IMR-90 (cell line): ENCODE data around the gene PRPF6.

Source experiments
- BHLHE40 ChIP-seq: fragments of 150-350 bp; IDR thresholded peaks from 2 replicates; pipeline ENCODE4 v1.6.1; 2016; ENCODE audit warnings: mild to moderate bottlenecking, low read depth, low read length
- CEBPB ChIP-seq: IDR thresholded peaks from 2 replicates; pipeline ENCODE4 v1.6.1; 2012; ENCODE audit warnings: low read depth, low read length, improper control_type of control experiment
- FOS ChIP-seq: fragments of 150-350 bp; IDR thresholded peaks from 2 replicates; pipeline ENCODE4 v1.6.1; 2016; ENCODE audit warnings: low read depth, low read length
- MAFK ChIP-seq: IDR thresholded peaks from 2 replicates; pipeline ENCODE4 v1.6.1; 2012; ENCODE audit warnings: low read depth, low read length, improper control_type of control experiment
- MAZ ChIP-seq: IDR thresholded peaks from 2 replicates; pipeline ENCODE4 v1.6.1; 2012; ENCODE audit warnings: low read depth, mild to moderate bottlenecking, low read length, improper control_type of control experiment, moderate library complexity, borderline replicate concordance
- MXI1 ChIP-seq: IDR thresholded peaks from 2 replicates; pipeline ENCODE4 v1.6.1; 2012; ENCODE audit warnings: low read depth, mild to moderate bottlenecking, low read length, moderate library complexity, borderline replicate concordance
- NFE2L2 ChIP-seq: fragments of 150-350 bp; IDR thresholded peaks from 2 replicates; pipeline ENCODE4 v1.6.1; 2016; ENCODE audit warnings: low read depth, mild to moderate bottlenecking, low read length
- POLR2A ChIP-seq: IDR thresholded peaks from 2 replicates; pipeline ENCODE4 v1.6.1; 2012; ENCODE audit warnings: mild to moderate bottlenecking, low read depth, low read length
- RAD21 ChIP-seq: IDR thresholded peaks from 2 replicates; pipeline ENCODE4 v1.6.1; 2012; ENCODE audit warnings: low read length, improper control_type of control experiment
- RCOR1 ChIP-seq: IDR thresholded peaks from 2 replicates; pipeline ENCODE4 v1.6.1; 2012; ENCODE audit warnings: mild to moderate bottlenecking, low read length, improper control_type of control experiment; ENCODE audit not compliant: insufficient replicate concordance
- SMC3 ChIP-seq: fragments of 150-350 bp; IDR thresholded peaks from 2 replicates; pipeline ENCODE4 v1.6.1; 2016; ENCODE audit warnings: low read depth, mild to moderate bottlenecking, antibody characterized with exemption, low read length, moderate library complexity
- USF2 ChIP-seq: fragments of 150-350 bp; IDR thresholded peaks from 2 replicates; pipeline ENCODE4 v1.6.1; 2017; ENCODE audit warnings: mild to moderate bottlenecking, antibody characterized with exemption, low read length, low read depth
- TF ChIP-seq, protein P1 (sequence below): conservative IDR thresholded peaks from 2 replicates; pipeline ENCODE4 v1.5.1; 2012; ENCODE audit warnings: mild to moderate bottlenecking, low read depth, low read length, improper control_type of control experiment
- TF ChIP-seq, protein P2 (sequence below): fragments of 150-350 bp; IDR thresholded peaks from 2 replicates; pipeline ENCODE4 v1.6.1; 2016; ENCODE audit warnings: low read depth, mild to moderate bottlenecking, low read length, moderate library complexity, borderline replicate concordance

DNA sequence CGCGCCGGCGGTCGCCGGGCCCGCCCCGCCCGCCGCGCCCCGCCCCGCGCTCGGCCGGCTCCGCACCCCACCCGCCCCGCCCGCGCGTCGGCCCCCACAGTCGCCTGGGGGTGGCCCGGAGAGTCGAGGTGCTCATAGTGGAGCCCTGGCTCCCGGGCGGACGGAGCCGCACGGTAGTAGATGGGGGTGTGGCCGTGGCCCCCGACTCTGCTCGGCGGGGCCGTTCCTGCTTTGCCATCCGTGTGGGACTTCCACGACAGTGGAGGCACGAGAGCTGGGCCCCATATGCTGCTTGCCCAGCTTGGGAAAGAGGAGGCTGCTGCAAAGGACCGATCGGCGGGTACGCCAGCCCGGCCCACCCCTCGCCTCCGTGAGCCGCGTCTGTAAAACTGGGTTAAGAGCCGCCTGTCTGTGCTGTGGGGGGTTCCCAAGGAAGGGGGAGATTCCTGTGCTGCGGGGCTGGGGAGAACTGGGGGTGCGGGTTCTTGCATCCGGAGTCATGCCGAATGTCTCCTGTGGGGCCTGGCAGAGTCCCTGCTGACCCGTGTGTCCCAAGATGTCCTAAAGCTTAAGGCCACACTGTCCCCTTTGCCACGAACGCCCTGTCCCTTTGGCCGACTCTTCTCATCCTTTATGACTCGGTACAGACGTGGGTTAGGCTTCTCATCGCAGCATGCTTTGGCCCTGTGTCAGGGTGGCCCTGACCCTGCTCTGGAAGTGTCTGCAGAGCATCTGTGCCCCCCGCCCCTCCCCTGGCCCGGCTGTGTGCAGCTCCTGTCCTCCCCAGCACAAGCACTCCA is 99.3 kb downstream of the PRPF6 start, which contains the start of gene OPRL1:
- TF ChIP-seq, protein P1, sequence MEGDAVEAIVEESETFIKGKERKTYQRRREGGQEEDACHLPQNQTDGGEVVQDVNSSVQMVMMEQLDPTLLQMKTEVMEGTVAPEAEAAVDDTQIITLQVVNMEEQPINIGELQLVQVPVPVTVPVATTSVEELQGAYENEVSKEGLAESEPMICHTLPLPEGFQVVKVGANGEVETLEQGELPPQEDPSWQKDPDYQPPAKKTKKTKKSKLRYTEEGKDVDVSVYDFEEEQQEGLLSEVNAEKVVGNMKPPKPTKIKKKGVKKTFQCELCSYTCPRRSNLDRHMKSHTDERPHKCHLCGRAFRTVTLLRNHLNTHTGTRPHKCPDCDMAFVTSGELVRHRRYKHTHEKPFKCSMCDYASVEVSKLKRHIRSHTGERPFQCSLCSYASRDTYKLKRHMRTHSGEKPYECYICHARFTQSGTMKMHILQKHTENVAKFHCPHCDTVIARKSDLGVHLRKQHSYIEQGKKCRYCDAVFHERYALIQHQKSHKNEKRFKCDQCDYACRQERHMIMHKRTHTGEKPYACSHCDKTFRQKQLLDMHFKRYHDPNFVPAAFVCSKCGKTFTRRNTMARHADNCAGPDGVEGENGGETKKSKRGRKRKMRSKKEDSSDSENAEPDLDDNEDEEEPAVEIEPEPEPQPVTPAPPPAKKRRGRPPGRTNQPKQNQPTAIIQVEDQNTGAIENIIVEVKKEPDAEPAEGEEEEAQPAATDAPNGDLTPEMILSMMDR, result no peak
- TF ChIP-seq POLR2A (no peak), SMC3 (no peak), RCOR1 (no peak), BHLHE40 (no peak), RAD21 (no peak), MAFK (no peak), USF2 (no peak), MXI1 (no peak), MAZ (no peak), CEBPB (no peak), NFE2L2 (no peak), FOS (no peak)
- TF ChIP-seq, protein P2, sequence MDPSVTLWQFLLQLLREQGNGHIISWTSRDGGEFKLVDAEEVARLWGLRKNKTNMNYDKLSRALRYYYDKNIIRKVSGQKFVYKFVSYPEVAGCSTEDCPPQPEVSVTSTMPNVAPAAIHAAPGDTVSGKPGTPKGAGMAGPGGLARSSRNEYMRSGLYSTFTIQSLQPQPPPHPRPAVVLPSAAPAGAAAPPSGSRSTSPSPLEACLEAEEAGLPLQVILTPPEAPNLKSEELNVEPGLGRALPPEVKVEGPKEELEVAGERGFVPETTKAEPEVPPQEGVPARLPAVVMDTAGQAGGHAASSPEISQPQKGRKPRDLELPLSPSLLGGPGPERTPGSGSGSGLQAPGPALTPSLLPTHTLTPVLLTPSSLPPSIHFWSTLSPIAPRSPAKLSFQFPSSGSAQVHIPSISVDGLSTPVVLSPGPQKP, result no peak
